Measurements from ENCODE around the gene KLHL17. TPM values are rescaled to one million over a fixed set of nuclear protein-coding genes. Genes with fewer than 3 reads are reported as not detected.
"Not testable (repeated sequence)": the region's sequence is repeated elsewhere in the genome, so short reads cannot be mapped to it uniquely, and the experiment has no call there.

The KLHL17 gene
- total RNA-seq, 1 donor from 2014 or later: 6.4 TPM

DNA sequence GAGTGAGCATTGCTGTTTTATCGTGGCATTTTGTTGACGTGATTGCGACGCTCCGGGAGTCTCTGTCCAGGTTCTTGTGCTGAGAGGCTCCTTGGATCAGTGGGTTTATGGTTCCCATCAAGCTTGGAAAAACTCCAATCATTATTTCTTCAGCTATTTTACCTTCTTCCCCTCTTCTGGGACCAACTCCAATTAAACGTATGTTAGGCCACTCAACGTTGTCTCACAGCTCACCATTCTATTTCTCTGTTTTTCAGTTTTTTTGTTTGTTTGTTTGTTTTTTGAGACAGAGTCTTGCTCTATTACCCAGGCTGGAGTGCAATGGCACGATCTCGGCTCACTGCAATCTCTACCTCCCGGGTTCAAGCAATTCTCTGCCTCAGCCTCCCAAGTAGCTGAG is 31.5 kb downstream of the KLHL17 start:
- Histone ChIP-seq H3K36me3 (no peaks in the 10 kb centered on the region), H3K4me3 (no peak overlapping the region), H3K27me3 (ENCODE audit: low read depth) (no peaks in the 10 kb centered on the region), H3K4me1 (no peaks in the 10 kb centered on the region), H3K27ac (replicated peaks) (no peak overlapping the region), H3K9me3 (replicated peaks) (peaks cover 10% of the 10 kb centered on the region)
- DNase-seq: no peak
- no peak for TF ChIP-seq CTCF (IDR thresholded peaks at IDR 0.05; ENCODE audit: borderline replicate concordance)
- intact Hi-C loops (cut with micrococcal nuclease): no loop called here

DNA sequence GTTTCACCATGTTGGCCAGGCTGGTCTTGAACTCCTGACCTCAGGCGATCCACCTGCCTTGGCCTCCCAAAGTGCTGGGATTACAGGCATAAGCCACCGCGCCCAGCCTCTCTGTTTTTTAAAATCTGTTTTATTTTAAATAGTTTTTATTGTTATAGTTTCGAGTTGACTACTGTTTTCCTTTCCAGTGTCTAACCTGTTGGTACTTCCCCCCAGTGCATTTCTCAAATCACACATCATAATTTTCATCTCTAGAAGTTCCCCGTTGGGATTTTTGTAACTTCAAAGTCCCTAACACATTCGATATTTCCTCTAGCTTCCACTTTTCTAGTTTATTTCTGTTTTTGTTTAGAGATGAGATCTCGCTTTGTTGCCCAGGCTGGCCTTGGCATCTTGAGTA is 32.0 kb downstream of the KLHL17 start:
- no peaks in the 10 kb centered on the region for H3K27me3 ChIP-seq (ENCODE audit: low read depth)
- intact Hi-C loops (cut with micrococcal nuclease): no loop called here
- H3K36me3 ChIP-seq: no peaks in the 10 kb centered on the region
- H3K9me3 ChIP-seq (replicated peaks): peaks cover 10% of the 10 kb centered on the region
- peaks cover 2% of the 10 kb centered on the region for H3K4me1 ChIP-seq
- no peak overlapping the region for H3K4me3 ChIP-seq
- no peak for TF ChIP-seq CTCF (IDR thresholded peaks at IDR 0.05; ENCODE audit: borderline replicate concordance)
- no peak overlapping the region for H3K27ac ChIP-seq (replicated peaks)
- DNase-seq: no peak

GRCh38 chr1:993379-993995 is 33.1 kb downstream of the KLHL17 start:
- Histone ChIP-seq H3K27me3 (ENCODE audit: low read depth) (no peaks in the 10 kb centered on the region), H3K27ac (replicated peaks) (no peak overlapping the region), H3K4me1 (peaks cover 13% of the 10 kb centered on the region), H3K36me3 (no peaks in the 10 kb centered on the region), H3K9me3 (replicated peaks) (peaks cover 10% of the 10 kb centered on the region), H3K4me3 (no peak overlapping the region)
- no peak for DNase-seq
- intact Hi-C loops (cut with micrococcal nuclease): no loop called here
- TF ChIP-seq CTCF (IDR thresholded peaks at IDR 0.05; ENCODE audit: borderline replicate concordance): no peak

DNA sequence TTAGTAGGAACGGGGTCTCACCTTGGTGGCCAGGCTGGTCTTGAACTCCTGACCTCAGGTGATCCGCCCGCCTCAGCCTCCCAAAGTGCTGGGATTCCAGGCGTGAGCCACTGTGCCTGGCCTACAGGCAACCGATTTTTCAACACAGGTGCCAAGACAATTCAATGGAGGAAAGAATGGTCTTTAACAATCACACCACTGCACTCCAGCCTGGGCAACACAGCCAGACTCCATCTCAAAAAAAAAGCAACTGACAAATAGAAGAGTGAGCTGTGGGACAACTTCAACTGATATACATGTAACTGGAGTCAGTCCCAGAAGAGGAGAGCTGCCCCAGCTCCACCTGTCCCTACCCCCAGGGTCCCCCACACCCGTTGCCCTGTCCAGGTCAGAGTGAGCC is 34.2 kb downstream of the KLHL17 start:
- H3K36me3 ChIP-seq; DNase-seq; intact Hi-C loops (cut with micrococcal nuclease); H3K4me3 ChIP-seq; H3K27me3 ChIP-seq (ENCODE audit: low read depth); H3K27ac ChIP-seq (replicated peaks): not testable (repeated sequence)
- peaks cover 23% of the 10 kb centered on the region for H3K4me1 ChIP-seq
- H3K9me3 ChIP-seq (replicated peaks): peaks cover 10% of the 10 kb centered on the region

- Histone ChIP-seq H3K36me3 (no peaks in the 10 kb centered on the region), H3K4me1 (peaks cover 32% of the 10 kb centered on the region), H3K4me3 (no peak overlapping the region), H3K27me3 (ENCODE audit: low read depth) (no peaks in the 10 kb centered on the region), H3K9me3 (replicated peaks) (peaks cover 10% of the 10 kb centered on the region), H3K27ac (replicated peaks) (no peak overlapping the region)
- intact Hi-C loops (cut with micrococcal nuclease): no loop called here
- no peak for DNase-seq
- no peak for TF ChIP-seq CTCF (IDR thresholded peaks at IDR 0.05; ENCODE audit: borderline replicate concordance)
Measured at GRCh38 chr1:995665-996633, 35.6 kb downstream of the KLHL17 start.

Measured in left ventricle myocardium inferior (tissue), 1 donor.